HG02943 (cell line): ENCODE measurements around the gene DCLK1.

Source experiments
- ATAC-seq: cut with Tn5 transposase; IDR thresholded peaks from one replicate; pipeline ENCODE4 v1.9.1; 2021; ENCODE audit warnings: mild to moderate bottlenecking, low read depth, moderate library complexity; ENCODE audit not compliant: unreplicated experiment

Gene DCLK1

DNA sequence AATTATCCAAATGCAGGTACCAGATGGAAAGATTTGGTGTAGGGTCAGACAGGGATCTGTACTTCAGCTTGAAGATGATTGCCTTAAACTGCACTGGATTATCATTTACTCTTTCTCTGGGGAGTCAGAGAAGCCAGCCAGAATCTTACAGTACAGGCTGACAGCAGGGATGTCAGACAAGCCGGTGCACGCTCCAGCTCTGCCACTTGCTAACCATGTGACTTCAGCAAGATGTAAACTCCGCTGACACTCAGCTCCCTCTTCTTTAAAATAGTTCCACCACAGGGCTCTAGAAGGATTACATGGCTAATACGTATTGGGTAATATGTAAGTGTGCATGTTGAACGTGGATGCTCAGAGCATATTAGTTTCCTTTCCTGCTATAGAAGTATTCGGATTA is 403.3 kb downstream of the DCLK1 start:
- ATAC-seq = no peak

GRCh38 chr13:35724446-35724845 is 406.7 kb downstream of the DCLK1 start:
- no peak for ATAC-seq

DNA sequence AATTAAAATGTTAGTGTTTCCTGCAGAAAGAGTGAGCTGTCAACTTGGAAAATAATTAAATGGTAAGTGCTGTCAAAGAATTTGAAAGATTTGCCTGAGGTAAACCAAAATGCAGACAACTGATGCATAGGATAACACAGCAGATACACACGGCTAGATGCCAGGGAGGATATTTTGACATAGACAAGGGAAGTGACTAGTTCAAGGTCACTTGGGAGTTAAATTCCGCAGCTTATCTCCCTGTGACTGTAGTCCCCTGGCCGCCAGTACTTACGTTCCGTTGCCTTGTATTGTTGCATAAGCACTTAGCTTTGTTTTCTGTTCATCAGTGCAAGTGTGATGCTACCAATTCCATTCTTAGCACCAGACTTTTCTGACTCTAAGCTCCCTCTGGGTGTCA is 407.4 kb downstream of the DCLK1 start:
- ATAC-seq = no peak

DNA sequence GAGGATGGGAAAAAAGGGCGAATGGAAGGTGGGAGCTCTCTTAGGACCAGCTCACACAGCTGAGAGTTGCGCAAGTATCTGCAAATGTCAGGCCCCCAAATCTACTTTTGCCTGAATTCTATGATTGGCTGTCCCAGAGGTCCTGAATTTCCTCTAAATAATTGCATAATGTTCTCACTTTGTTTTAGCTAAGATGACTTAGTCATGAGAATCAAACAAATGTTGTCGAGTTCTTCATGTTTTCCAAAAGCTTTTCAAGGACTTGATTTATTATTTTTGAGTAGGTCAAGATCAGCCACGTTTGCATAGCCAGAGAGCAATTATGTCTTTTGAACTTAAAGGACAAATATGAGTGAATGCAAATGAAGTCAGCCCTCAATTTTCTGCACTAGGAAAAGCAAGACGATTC is 408.1 kb downstream of the DCLK1 start:
- ATAC-seq = no peak

DNA sequence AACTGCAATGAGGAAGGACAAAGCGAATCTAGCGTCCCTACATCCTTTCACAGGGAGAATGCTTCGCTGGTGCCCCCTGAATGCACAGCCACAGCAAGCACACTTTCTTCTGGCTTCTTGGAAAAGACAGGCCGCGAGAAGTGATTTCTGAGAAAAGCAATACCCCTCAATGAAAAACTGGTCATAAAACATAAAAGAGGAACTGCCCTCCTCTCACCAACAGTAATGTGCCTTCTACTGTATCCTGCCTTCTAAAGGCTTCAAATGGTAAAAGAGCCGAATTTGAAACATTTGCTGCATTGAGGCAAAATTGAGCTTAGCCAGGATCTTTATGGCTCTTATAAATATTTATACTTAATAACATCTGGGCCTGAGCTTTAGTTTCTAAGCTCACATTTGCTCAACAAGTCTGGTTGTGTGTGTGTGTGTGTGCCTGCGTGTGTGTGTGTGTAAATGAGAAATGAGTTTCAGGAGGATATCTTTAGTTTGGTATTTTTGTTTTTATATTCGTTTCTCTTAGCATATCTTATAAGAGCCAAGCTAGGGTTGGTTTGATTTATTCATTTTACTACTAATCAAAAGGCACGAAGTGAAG is 408.6 kb downstream of the DCLK1 start:
- no peak for ATAC-seq

DNA sequence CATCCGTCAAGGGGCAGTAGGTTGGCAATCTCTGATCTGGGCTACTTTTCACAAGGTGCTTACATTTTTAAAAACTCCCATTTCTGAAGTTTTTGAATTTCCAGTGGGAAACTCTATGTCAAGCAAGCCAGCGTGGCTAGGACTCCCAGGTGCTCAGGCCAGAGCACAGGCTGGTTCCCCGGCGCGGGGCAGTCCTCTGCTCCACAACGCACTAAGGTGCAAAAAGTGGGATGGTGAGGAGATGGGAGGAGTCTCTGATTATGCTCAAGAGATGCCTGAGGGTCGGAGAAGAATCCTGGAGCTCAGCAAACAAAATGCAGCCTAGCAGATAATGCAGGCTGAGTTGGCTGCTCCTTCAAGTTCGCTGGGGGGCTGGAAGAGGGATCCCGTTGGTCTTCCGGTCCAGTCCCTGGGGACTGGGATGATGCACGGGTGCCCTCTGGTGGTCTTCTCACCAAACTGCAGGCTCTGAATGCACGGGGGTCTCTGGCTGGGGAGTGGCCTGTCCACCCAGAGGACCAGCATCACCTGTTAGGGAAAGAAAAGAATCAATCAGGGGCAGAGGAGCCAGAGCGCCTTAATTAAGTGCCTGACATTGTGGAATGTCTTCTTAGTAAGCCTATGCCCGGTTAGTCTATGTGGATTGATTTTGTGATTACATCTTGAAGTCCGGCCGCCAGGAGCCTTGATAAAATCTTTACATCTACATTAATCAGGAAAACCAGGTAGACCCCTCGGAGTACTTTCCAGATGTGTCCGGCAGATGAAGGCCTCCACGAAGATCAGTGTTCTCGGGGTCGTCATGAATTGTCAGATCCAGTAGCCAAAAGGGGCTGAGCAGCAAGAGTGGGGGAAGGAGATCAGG is 410.3 kb downstream of the DCLK1 start:
- ATAC-seq = no peak

DNA sequence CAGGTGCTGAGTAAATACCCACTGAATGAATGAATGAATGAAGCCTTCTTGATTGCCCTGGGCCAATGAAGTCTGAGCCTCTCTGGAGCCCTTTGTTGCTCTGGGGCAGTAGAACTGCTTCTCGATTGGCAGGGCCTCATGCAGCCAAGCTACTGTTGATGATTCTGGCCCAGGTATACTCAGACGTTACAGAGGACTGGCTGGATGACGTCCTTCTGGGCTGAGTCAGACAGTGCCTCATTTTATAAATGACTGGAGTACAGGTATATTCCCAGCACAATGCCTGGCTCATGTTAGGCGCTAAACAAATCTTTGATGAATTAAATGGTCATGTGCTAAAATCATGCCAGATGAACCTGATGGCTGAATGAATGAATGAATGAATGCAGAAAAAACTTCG is 410.9 kb downstream of the DCLK1 start:
- ATAC-seq = no peak
